NCI-H748 (cell line): Measurements from ENCODE around the gene TRMT5.

Experiments used
- DNase-seq: peaks from one replicate; lab custom pipeline; 2025; ENCODE audit not compliant: unreplicated experiment; lab: John Stamatoyannopoulos, UW

Gene TRMT5, protein sequence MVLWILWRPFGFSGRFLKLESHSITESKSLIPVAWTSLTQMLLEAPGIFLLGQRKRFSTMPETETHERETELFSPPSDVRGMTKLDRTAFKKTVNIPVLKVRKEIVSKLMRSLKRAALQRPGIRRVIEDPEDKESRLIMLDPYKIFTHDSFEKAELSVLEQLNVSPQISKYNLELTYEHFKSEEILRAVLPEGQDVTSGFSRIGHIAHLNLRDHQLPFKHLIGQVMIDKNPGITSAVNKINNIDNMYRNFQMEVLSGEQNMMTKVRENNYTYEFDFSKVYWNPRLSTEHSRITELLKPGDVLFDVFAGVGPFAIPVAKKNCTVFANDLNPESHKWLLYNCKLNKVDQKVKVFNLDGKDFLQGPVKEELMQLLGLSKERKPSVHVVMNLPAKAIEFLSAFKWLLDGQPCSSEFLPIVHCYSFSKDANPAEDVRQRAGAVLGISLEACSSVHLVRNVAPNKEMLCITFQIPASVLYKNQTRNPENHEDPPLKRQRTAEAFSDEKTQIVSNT

DNA sequence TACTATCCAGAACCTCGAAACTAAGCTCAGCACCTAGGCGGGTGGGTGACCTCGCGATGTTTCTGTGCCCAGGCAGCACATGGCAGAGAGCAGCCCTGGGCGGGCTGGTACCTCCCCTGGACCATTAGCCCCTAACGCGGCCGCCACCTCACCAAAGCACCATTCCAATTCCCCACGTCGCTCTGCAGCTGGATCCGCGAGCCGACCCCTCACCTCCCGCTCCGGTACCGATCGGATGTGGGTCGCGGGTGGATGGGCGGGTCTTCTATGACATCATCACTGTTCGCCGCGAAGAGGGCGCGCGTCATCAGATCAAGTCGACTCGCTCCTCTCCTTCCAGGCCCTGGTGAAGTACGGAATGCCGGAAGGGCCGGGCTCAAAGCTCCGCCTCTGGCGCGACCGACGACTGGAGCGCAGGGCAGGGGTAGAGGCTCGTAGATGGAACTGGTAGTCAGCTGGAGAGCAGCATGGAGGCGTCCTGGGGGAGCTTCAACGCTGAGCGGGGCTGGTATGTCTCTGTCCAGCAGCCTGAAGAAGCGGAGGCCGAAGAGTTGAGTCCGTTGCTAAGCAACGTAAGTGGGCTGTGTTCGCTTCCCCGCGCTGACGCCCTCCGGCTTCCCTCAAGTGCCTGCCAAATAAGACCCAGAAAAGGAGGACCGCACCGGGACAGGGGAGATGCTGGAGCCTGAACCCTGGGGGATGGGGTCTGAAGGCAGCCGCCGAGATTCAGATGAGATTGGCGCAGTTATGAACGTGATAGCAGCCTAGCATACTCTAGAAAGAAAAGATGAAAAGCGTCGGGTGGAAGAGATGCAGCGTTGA is at the start of gene TRMT5, which contains the start of gene SLC38A6:
Gene TRMT5, minus strand, starts transcription at position 269 of the 822 bp plus-strand sequence. Its CDS starts 106 bp downstream, at position 163.
Gene SLC38A6, plus strand, starts transcription at position 435 of the 822 bp plus-strand sequence. Its CDS starts 33 bp downstream, at position 468.
- peak; percentile 95 for DNase-seq

DNA sequence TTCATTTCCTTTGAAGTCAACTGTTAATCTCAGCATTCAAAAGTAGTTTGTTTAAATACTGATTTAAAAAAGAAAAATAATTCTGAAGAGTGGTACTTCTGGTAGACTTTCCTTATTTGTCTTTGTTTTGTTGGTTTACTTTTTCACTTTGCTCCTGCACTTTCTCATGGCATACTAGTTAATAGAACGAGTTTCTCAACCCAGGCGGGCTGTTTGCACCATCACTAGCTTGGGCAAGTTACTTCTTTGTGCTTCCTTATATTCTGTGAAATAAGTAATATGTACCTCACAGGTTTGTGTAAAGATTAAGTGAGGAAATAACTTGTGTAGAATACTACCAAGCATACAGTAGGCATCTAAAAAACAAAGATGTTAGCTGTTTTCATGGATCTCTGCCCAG is 45.6 kb upstream of the TRMT5 start:
- DNase-seq, result no peak

DNA sequence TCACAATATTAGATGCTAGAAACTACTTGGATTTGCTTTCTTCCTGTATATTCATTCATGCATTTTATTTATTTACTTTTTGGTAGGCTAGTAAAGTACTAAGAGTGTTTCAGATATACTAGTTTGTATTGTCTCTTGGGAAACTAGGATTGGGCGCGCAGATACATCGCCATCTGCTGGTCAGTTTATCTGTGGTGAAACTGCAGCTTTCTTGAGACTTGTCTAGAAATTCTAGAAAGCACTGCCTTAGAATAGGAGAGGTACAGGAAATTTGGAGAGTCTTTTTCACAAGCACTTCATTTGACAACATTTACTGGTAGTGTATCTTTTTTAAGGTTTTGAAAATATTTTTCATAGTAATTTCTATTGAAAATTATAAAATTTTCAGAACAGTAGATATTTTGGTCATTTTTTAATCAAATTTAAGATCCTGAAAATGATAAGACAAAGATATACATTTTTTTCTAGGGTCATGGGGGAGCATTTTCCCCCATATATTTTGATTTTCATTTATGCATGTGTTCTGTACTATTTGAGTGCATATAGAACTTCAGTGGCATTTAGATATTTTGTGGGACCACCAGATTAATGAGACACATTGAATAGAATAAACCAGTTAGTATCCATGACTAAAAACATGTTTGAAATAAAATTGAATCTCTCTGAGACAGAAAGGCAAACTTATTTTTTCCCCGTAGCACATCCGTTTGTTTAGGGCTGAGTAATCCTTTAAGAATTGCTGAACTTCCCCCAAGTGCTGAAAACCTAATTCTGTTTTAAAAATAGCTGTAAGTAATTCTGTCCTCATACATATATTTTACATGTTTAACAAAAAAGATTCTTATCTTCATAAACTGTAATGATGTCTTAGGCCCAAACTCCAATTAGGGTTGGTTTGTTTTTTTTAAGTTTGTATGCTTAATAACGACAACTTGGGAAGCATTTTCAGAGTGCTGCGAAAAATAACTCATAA is 44.7 kb upstream of the TRMT5 start:
- DNase-seq, result peak; percentile 79

DNA sequence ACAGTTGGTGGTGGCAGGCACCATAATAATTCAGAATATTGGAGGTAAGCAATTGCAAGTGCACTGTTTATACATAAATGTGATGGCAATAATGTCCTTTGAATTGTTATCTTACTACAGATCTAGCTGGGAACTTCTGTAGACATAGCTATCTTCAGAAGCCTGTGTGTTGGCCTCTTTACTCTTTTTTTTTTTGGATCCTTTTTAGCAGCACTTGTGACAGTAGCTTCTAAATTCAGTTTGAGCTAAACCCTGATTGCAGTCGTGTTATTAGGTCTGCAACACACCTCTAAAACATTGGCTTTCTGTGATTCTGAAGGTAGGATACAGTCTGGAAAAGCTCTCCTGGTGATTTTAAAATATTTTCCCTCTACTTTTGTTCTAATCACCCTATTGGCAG is 38.7 kb upstream of the TRMT5 start:
- DNase-seq, result no peak

DNA sequence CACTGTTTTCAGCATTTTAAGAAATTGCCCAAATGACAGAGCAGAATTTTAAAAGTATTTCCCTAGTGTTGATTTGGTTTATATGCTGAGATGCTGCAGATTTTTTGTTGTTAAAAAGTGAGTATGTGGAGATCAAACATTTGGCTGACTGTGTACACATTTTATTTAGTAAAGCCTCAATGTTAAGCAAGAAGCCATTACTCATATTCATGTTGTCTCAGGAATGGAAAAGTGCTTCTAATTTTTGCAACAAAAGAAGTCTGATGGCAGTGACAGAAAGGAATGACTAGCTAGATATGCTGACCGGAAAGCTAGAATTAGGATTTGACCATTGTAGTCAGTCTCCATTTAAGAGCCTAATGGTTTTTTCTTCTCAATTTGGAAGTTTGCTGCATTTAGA is 22.7 kb upstream of the TRMT5 start:
- DNase-seq, result no peak

DNA sequence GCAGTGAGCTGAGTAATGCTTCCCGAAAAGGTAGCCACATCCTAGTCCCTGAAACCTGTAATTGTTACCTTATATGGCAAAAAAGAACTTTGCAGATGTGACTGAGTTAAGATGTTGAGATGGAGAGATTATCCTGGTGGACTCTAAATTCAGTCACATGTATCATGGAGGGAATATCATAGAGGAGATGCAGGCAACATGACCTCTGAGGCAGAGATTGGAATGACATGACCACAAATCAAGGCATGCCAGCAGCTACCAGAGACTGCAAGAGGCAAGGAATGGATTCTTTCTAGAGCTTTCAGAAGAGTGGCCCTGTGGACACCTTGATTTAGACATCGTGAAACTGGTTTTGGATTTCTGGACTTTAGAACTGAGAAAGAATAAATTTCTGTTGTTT is 18.7 kb upstream of the TRMT5 start:
- no peak for DNase-seq

DNA sequence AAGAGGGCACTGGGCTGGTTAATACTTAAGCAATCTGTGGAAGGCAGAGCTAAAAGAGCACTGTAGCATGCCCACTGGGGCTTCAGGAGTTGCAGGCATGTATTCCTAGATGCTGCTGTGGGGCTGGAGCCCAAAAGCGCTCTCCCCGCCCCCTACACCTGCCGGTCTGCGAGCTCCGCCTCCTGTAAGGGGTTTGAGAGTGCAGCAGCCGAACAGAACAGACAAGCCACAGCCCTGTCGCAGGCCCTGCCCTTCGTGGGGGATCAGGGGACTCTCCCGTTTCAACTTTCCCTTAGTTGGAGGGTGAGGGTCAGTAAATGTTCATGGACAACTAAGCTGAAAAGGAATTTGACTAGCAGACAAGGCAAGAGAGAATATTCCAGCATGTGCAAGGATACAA is 17.7 kb upstream of the TRMT5 start:
- no peak for DNase-seq

DNA sequence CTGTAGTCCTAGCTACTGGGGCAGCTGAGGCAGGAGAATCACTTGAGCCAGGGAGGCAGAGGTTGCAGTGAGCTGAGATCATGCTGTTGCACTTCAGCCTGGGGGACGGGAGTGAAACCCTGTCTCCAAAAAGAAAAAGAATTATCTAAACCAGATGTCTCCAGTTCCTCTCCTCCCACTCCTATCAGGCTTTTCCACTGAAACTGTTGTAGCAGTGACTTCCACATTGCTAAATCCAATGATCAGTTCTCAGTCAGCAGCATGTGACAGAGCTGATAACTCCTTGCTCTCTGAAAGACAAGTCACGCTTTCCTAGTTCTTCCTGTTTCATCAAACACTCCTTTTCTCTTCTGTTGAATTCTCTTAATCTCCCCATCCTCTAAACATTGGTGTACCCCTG is 8.7 kb upstream of the TRMT5 start:
- no peak for DNase-seq

DNA sequence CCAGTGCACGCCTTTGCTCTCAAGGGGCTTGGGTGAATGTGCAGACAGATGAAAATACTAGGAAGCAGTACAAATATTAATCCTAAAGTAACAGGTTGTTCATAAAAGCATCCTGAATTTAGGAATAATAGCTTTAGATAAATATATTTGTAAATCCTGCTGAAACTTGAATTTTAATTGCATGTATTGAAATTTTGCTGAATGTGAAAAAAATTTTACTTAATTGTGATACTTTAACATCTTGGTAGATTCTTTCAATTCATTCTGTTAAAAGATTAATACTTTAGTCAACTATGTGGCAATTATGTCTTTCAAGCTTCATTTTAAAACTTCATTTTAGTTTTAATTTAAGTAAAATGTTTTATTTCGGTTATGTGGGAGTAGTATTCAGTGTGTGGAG is 5.6 kb upstream of the TRMT5 start:
- no peak for DNase-seq

DNA sequence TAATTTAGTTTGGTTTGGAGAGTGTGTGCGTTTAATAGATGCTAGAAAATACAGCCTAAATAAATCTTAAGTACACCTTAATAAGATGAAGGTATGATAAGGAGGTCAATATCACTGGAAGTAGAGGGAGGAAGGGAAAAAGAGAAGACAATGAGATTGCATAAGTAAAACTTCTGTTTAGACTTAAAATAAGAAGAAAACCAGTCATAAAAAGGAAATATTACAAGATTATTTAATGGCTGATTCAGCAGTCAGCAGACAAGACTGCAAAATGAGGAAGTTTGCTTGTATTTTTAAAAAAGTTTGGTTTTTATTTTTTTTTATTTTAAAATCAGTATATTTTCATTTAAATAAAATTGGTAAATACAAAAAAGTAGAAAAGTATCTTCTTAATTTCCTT is 3.3 kb upstream of the TRMT5 start:
- DNase-seq, result no peak

DNA sequence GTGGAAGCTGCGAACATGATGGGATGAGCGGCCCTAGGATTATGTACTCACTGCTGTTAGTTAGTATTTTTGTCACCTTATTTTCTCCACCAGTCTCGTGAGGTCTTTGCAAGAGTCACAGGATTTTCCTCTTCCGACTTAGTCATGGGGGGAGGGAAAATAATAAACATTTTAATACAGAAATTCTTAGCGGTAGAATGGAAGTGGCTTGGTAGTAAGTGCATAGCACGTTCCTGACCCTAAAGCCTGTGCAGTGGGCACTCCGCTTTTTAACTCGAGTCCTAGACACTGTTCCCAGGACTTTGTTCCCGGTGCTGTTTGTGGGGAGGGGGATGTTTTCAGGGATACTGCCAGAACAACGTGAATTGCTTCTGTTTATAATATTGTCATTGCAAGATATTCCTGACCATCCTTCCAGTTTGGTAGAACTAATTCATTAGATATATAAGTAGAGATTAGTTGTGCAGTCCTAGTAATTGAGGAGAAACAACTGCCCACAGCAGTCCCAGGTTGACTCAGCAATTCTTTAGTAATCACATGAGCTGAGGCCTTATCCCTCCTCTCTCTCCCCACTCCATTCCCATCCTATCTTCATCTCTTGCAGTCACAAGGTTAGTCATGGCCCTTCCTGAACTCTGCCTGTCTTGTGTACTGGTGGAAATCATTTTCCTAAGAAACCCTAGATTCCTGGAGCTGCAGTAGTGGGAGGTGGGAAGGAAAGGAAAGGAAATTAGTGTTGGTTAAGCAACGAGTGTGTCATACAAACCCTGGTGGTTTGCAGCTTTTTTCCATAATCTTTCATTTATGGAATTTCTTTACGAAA is 965 bp upstream of the TRMT5 start:
- peak; percentile 55 for DNase-seq

DNA sequence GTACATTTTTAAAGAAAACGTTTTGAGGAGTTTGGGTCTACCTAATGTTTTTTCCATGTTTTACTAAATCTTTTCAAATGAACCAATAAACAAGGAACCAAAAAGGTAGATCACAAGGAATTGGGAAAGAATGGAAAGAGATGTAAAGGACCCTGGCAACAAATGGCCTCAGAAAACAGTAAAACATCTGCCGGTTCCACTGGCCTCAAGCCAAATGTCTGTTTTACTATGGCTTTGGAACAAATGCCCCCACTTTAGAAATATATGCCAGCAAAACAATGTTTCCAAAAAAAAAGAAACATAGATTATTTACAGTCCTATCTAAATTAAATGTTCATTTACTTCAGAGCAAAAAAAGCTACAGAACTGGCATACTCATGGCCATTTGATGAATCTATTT is 3.0 kb downstream of the TRMT5 start:
- peak; percentile 53 for DNase-seq

DNA sequence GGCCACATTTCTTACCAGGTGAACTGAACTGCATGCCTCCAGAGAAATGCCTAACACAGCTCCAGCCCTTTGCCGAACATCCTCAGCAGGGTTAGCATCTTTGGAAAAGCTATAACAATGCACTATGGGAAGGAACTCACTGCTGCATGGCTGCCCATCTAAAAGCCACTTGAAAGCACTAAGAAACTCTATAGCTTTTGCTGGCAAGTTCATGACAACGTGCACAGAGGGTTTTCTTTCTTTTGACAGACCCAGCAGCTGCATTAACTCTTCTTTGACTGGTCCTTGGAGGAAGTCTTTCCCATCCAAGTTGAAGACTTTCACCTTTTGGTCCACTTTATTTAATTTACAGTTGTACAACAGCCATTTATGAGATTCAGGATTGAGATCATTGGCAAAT is 5.3 kb downstream of the TRMT5 start:
- DNase-seq, result no peak

DNA sequence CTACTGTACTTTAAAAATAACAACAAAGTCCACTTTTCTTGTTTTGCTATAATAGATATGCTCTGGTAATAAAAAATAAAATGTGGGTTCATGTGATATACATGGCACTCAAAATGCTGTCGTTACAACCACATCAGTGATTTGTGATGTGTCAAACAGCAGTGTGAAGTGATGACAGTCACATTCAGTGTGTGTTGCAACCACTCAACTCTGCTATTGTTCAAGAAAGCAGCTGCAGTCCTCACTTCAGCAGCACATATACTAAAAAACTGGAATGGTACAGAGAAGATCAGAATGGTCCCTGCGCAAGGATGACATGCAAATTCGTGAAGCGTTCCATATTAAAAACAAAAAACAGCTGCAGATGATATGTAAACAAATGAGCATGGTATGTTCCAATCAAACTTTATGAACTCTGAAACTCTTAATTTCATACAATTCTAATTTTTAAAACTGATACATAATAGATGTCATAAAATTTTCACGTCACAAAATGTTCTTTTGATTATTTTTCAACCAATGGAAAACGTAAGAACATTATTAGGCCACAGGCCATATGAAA is 6.7 kb downstream of the TRMT5 start:
- DNase-seq, result no peak

DNA sequence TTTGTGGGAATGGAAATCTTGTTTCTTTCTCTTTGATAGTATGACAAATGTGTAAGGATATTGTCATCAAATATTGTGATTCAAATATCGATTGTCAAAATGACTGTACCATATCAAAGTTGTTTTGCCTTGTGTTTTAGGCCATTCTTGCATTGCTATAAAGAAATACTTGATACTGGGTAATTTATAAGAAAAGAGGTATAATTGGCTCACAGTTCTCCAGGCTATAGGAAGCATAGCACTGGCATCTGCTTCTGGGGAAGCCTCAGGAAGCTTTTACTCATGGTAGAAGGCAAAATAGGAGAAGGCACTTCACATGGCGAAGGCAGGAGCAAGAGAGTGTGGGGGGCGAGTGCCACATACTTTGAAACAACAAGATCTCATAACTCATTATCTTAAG is 7.8 kb downstream of the TRMT5 start:
- no peak for DNase-seq

DNA sequence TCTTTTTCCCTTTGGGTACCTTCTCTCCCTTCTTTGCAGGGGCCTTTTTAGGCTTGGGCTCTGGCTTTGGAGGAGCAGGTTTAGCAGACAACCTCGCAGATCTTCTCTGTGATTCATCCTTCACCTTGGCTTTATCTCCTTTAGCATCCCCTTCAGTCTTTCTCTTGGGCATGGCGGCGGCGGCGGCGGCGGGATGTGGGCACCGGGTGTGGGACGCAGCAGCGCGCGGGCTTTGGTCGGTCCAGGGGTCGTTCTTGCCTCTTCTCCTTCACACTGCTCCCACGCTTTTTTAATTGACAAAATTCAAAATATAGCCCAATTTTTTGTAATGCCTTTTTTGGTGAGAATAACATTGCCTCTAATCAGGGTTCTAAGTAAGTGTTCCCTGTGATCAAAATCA is 8.6 kb downstream of the TRMT5 start:
- no peak for DNase-seq

DNA sequence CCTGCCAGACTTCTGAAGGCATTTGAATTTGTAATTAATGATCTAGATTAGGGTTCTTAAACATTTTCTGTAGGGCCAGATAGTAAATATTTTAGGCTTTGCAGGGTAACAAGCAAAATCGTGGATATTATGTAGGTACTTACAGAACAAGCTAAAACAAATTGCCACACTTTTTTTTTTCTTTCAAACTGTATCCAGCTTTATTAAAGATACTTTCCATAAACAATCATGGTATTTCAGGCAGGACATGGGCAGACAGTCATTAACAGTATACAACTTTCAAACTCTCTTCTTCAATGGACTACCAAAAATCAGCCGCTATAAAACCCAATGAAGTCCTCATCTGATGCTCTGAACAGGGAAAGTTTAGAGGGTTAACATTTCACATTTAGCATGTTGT is 9.6 kb downstream of the TRMT5 start:
- DNase-seq, result no peak

DNA sequence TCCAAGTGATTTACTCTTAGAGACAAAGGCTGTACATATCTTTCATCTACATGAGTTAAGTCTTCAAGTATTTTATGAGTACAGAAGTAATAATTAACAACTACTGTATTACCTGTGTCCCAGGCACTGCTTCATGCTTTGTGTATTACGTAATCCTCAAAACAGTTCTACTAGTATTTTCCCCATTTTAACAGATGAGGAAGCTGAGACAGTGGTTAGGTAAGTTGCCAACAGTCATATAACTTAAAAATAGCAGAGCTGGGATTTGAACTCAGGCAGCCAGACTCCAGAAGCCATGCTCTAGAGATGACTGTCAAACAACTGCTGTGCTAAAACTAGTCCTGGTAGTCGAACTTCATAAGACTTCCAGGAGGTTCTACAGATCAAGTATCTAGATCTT is 10.7 kb downstream of the TRMT5 start:
- DNase-seq, result no peak

DNA sequence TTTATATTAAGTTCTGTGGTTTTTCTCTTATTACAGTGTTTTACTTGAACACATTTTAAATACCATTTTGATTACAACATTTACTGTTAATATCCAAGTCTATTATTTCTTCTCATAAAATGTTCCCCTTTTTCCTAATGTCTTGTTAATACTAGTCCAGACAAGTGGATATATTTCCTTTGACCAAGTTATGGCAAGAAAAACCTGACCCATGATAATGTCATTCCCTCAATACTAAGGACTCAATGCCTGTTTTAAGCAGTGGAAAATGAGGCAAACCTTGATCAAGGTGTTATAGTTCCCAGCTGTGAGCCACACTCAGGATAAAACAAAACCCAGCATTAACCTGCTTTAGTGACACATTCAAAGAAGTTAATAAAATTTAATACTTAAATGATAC is 12.2 kb downstream of the TRMT5 start:
- DNase-seq, result no peak

DNA sequence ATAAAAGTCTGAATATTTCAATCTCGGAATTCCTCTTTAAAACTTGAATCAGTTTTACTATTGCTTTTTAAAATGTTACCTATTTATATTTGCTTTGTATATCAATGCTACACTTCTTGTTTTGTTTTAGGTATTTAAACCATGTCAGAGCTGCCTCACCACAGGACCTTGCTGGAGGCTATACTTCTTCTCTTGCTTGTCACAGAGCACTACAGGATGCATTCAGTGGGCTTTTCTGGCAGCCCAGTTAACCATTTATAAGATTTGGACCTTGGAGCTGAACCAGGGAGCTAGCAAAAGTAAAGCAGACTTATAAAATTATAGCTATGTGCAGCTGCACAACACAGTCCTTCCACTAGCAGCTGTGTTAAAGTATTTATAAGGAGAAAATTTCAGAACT is 12.8 kb downstream of the TRMT5 start:
- no peak for DNase-seq
